Superior temporal gyrus (tissue), 1 donor: ENCODE results near the gene ARHGEF7.

ENCODE experiments used
- DNase-seq: peaks from one replicate; pipeline ENCODE4 v3.0.0-alpha.2; 2016; ENCODE audit errors: extremely low spot score

ARHGEF7 gene

GRCh38 chr13:111298214-111298975 is 183.3 kb downstream of the ARHGEF7 start:
- DNase-seq: no peak

GRCh38 chr13:111302045-111302726 is 187.1 kb downstream of the ARHGEF7 start:
- DNase-seq: no peak

GRCh38 chr13:111303559-111303958 is 188.4 kb downstream of the ARHGEF7 start:
- no peak for DNase-seq

GRCh38 chr13:111304041-111304544 is 189.0 kb downstream of the ARHGEF7 start:
- no peak for DNase-seq

GRCh38 chr13:111304603-111305289 is 189.6 kb downstream of the ARHGEF7 start:
- no peak for DNase-seq

- DNase-seq: no peak
These were observed 198.0 kb downstream of the ARHGEF7 start for GRCh38 chr13:111312944-111313590.

GRCh38 chr13:111313911-111314425 is 198.9 kb downstream of the ARHGEF7 start:
- DNase-seq: no peak

- DNase-seq: no peak
These were observed 199.7 kb downstream of the ARHGEF7 start for GRCh38 chr13:111314852-111315251.

GRCh38 chr13:111315347-111315995 is 200.4 kb downstream of the ARHGEF7 start:
- no peak for DNase-seq

GRCh38 chr13:111316161-111316730 is 201.1 kb downstream of the ARHGEF7 start:
- DNase-seq: no peak

- DNase-seq: no peak
These were observed 202.0 kb downstream of the ARHGEF7 start for GRCh38 chr13:111317042-111317550.

- DNase-seq: no peak
These were observed 202.6 kb downstream of the ARHGEF7 start for GRCh38 chr13:111317571-111318345.

GRCh38 chr13:111318386-111318785 is 203.3 kb downstream of the ARHGEF7 start:
- DNase-seq: no peak

GRCh38 chr13:111319521-111319920 is 204.4 kb downstream of the ARHGEF7 start:
- DNase-seq: no peak

GRCh38 chr13:111319998-111320911 is 205.1 kb downstream of the ARHGEF7 start, which contains the start of gene TEX29:
TEX29 (plus strand) TSS chr13:111320642; CDS start chr13:111320891, 249 bp downstream.
- DNase-seq: no peak

- DNase-seq: no peak
These were observed 207.1 kb downstream of the ARHGEF7 start for GRCh38 chr13:111322001-111322915.

GRCh38 chr13:111322916-111323331 is 207.8 kb downstream of the ARHGEF7 start:
- no peak for DNase-seq
